Neural progenitor cell (in vitro differentiated cells): Measurements from ENCODE around the gene SPRED2.

ENCODE experiments used
- CTCF ChIP-seq: fragments of 200-600 bp; sonication (generic); IDR thresholded peaks from 2 replicates; pipeline ENCODE4 v1.5.1; 2017; ENCODE audit warnings: antibody characterized with exemption, mild to moderate bottlenecking
- EZH2 ChIP-seq: fragments of 200-600 bp; sonication (generic); IDR thresholded peaks from 2 replicates; pipeline ENCODE4 v1.6.1; 2017; ENCODE audit warnings: antibody characterized with exemption, mild to moderate bottlenecking, moderate library complexity
- EZH2phosphoT487 ChIP-seq: fragments of 200-600 bp; sonication (generic); IDR thresholded peaks from 2 replicates; pipeline ENCODE4 v1.6.1; 2017; ENCODE audit warnings: antibody characterized with exemption

GRCh38 chr2:65331336-65332025, 100.9 kb downstream of the SPRED2 start:
- TF ChIP-seq EZH2: no peak
- no peak for TF ChIP-seq CTCF
- TF ChIP-seq EZH2phosphoT487: no peak
